GM12864 (cell line): ENCODE results near the gene RASL10B.

Source experiments
- DNase-seq: peaks from one replicate; pipeline ENCODE4 v3.0.0-alpha.2; 2011; ENCODE audit warnings: low read depth
- H3K4me3 ChIP-seq: 2 replicates; pipeline ENCODE4 v1.5.1; 2011; ENCODE audit warnings: mild to moderate bottlenecking, low read depth, low read length, control low read depth
- CTCF ChIP-seq: IDR thresholded peaks from 2 replicates; pipeline ENCODE4 v1.5.1; 2011; ENCODE audit warnings: low read depth, mild to moderate bottlenecking, moderate library complexity, low read length, control low read depth, inconsistent platforms; ENCODE audit errors: missing control alignments

The RASL10B gene

GRCh38 chr17:35780950-35781349 is 49.5 kb downstream of the RASL10B start:
- H3K4me3 ChIP-seq = no peak overlapping the region
- no peak for TF ChIP-seq CTCF
- DNase-seq = no peak

GRCh38 chr17:35784895-35785294 is 53.5 kb downstream of the RASL10B start:
- TF ChIP-seq CTCF = no peak
- DNase-seq = no peak
- H3K4me3 ChIP-seq = no peak overlapping the region

- H3K4me3 ChIP-seq = no peak overlapping the region
- DNase-seq = no peak
- TF ChIP-seq CTCF = no peak
Measured at GRCh38 chr17:35786941-35787432, 55.5 kb downstream of the RASL10B start.

GRCh38 chr17:35788477-35789368 is 57.3 kb downstream of the RASL10B start:
- no peak for DNase-seq
- no peak for TF ChIP-seq CTCF
- no peak overlapping the region for H3K4me3 ChIP-seq

- H3K4me3 ChIP-seq = no peak overlapping the region
- no peak for DNase-seq
- no peak for TF ChIP-seq CTCF
Measured at GRCh38 chr17:35790841-35791240, 59.4 kb downstream of the RASL10B start.

GRCh38 chr17:35791681-35792350 is 60.4 kb downstream of the RASL10B start:
- no peak for TF ChIP-seq CTCF
- no peak overlapping the region for H3K4me3 ChIP-seq
- no peak for DNase-seq
